SU-DHL-6 (cell line): ENCODE measurements around the gene ITGA11.

Experiments
- H2AFZ ChIP-seq: fragments of 200-600 bp; sonication (generic); 2 replicates; pipeline ENCODE4 v1.6.1; 2014; ENCODE audit warnings: low read depth, mild to moderate bottlenecking, moderate library complexity, mixed read lengths, antibody characterized with exemption, low read length; ENCODE audit not compliant: severe bottlenecking
- H3F3A ChIP-seq: fragments of 200-600 bp; shearing (Covaris generic); 2 replicates; pipeline ENCODE4 v1.6.0; 2016; ENCODE audit warnings: antibody characterized with exemption, mild to moderate bottlenecking; ENCODE audit not compliant: insufficient read depth
- H3K27ac ChIP-seq: fragments of 200-600 bp; sonication (generic); 2 replicates; pipeline ENCODE4 v1.5.1; 2016; ENCODE audit warnings: low read depth, mild to moderate bottlenecking, low read length, moderate library complexity, mixed read lengths
- H3K27me3 ChIP-seq: fragments of 200-600 bp; sonication (generic), shearing (Covaris generic); 2 replicates; pipeline ENCODE4 v1.6.0; 2014; ENCODE audit warnings: mild to moderate bottlenecking, low read length
- H3K36me3 ChIP-seq: fragments of 200-600 bp; sonication (generic); 2 replicates; pipeline ENCODE4 v1.6.1; 2014; ENCODE audit warnings: mild to moderate bottlenecking, low read length, mixed read lengths
- H3K4me2 ChIP-seq: fragments of 300-600, 200-600 bp; shearing (Covaris generic), sonication (generic); 2 replicates; pipeline ENCODE4 v1.6.0; 2014; ENCODE audit warnings: low read length, low read depth, mild to moderate bottlenecking; ENCODE audit not compliant: poor library complexity, severe bottlenecking
- H3K4me3 ChIP-seq: fragments of 200-600 bp; sonication (generic); 2 replicates; pipeline ENCODE4 v1.5.1; 2014; ENCODE audit warnings: antibody characterized with exemption, low read length, mild to moderate bottlenecking, mixed read lengths; ENCODE audit not compliant: insufficient read depth, poor library complexity, severe bottlenecking
- H3K79me2 ChIP-seq: fragments of 200-600 bp; sonication (generic); 2 replicates; pipeline ENCODE4 v1.6.1; 2014; ENCODE audit warnings: mild to moderate bottlenecking, low read length, moderate library complexity; ENCODE audit not compliant: insufficient read depth
- H3K9ac ChIP-seq: fragments of 200-600 bp; sonication (generic); 2 replicates; pipeline ENCODE4 v1.7.0; 2014; ENCODE audit warnings: mild to moderate bottlenecking, low read length
- H3K9me2 ChIP-seq: fragments of 200-600 bp; sonication (generic); replicated peaks from 2 replicates; pipeline ENCODE4 v1.6.1; 2014; ENCODE audit warnings: low read length; ENCODE audit not compliant: insufficient read depth
- H3K9me3 ChIP-seq: fragments of 200-600 bp; sonication (generic); 2 replicates; pipeline ENCODE4 v1.6.1; 2014; ENCODE audit warnings: low read length, mixed read lengths; ENCODE audit not compliant: insufficient read depth
- H4K20me1 ChIP-seq: fragments of 200-600 bp; sonication (generic); 2 replicates; pipeline ENCODE4 v1.6.1; 2014; ENCODE audit warnings: low read depth, mild to moderate bottlenecking, antibody characterized with exemption, low read length, moderate library complexity, mixed read lengths
- EZH2phosphoT487 ChIP-seq: fragments of 200-600 bp; sonication (generic), shearing (Covaris generic); conservative IDR thresholded peaks from 2 replicates; pipeline ENCODE4 v1.6.1; 2018; ENCODE audit warnings: mild to moderate bottlenecking, antibody characterized with exemption, low read length, moderate library complexity, mixed read lengths
- TF ChIP-seq, protein P1 (sequence below): fragments of 200-600 bp; sonication (generic); IDR thresholded peaks from one replicate; pipeline ENCODE4 v1.5.1; 2017; ENCODE audit warnings: antibody characterized with exemption, mild to moderate bottlenecking, low read length, moderate library complexity; ENCODE audit not compliant: insufficient read depth, poor library complexity, severe bottlenecking

Gene ITGA11

DNA sequence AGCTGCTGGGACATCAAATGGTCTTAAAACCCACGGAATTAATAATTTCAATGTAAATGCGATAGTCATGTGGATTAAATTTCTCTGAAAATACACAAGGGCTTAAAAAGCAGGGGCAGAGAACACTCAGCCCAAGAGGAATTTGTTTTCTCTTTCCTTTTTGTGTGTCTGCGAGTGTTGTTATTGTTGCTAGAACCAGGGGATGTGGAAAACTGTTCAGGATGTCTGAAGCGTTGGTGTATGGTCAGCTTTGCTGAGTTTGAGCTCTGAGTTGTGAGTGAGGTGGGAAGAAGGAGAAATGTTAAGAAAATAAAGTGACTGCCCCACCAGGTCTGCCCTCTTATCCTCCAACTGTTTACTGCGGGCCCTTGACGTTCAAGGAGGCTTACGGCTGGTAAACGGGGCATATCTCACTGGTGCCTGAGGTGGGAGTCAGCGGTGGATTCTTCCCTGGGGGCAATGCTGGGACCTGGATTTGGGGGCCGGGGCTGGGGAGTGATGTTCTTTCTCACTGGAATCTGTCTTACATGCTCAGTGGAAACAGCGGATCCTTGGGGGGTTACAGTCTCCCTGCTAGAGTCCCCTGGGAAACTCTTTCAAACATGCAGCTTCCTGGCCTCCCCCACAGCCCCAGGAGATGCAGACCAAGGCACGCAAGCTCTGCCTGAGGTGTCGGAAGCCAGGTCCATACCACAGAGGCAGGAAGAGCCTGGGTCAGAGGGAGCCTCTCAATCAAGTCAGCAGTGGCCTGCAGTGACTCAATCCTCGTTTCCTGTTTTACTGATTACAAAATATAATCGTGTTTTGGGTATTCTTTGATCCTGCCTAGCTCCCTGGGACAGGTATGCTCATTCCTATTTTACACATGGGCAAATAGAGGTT is 41.8 kb downstream of the ITGA11 start:
- TF ChIP-seq, protein P1, sequence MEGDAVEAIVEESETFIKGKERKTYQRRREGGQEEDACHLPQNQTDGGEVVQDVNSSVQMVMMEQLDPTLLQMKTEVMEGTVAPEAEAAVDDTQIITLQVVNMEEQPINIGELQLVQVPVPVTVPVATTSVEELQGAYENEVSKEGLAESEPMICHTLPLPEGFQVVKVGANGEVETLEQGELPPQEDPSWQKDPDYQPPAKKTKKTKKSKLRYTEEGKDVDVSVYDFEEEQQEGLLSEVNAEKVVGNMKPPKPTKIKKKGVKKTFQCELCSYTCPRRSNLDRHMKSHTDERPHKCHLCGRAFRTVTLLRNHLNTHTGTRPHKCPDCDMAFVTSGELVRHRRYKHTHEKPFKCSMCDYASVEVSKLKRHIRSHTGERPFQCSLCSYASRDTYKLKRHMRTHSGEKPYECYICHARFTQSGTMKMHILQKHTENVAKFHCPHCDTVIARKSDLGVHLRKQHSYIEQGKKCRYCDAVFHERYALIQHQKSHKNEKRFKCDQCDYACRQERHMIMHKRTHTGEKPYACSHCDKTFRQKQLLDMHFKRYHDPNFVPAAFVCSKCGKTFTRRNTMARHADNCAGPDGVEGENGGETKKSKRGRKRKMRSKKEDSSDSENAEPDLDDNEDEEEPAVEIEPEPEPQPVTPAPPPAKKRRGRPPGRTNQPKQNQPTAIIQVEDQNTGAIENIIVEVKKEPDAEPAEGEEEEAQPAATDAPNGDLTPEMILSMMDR: no peak
- no peak for TF ChIP-seq EZH2phosphoT487
- H4K20me1 ChIP-seq: no peaks in the 10 kb centered on the region
- no peaks in the 10 kb centered on the region for H3K9me2 ChIP-seq
- no peak overlapping the region for H3K4me3 ChIP-seq
- no peaks in the 10 kb centered on the region for H3K36me3 ChIP-seq
- no peak overlapping the region for H3K4me2 ChIP-seq
- no peak overlapping the region for H3K27ac ChIP-seq
- no peaks in the 10 kb centered on the region for H3K27me3 ChIP-seq
- H3K79me2 ChIP-seq: no peaks in the 10 kb centered on the region
- H3F3A ChIP-seq: no peaks in the 10 kb centered on the region
- H2AFZ ChIP-seq: no peak overlapping the region
- H3K9me3 ChIP-seq: no peaks in the 10 kb centered on the region
- no peak overlapping the region for H3K9ac ChIP-seq

- Histone ChIP-seq H3K9me2 (no peaks in the 10 kb centered on the region), H4K20me1 (no peaks in the 10 kb centered on the region), H3K27me3 (no peaks in the 10 kb centered on the region), H3K9ac (no peak overlapping the region), H3K27ac (no peak overlapping the region), H2AFZ (no peak overlapping the region), H3K4me3 (no peak overlapping the region), H3K79me2 (no peaks in the 10 kb centered on the region), H3F3A (no peaks in the 10 kb centered on the region), H3K9me3 (no peaks in the 10 kb centered on the region), H3K4me2 (no peak overlapping the region), H3K36me3 (no peaks in the 10 kb centered on the region)
- TF ChIP-seq, protein P1: no peak
- no peak for TF ChIP-seq EZH2phosphoT487
Observed at GRCh38 chr15:68389041-68389930, 42.7 kb downstream of the ITGA11 start.

GRCh38 chr15:68387381-68388143 is 44.4 kb downstream of the ITGA11 start:
- no peaks in the 10 kb centered on the region for H3K9me2 ChIP-seq
- no peaks in the 10 kb centered on the region for H3K27me3 ChIP-seq
- no peaks in the 10 kb centered on the region for H3F3A ChIP-seq
- H2AFZ ChIP-seq: no peak overlapping the region
- no peak overlapping the region for H3K27ac ChIP-seq
- no peak overlapping the region for H3K4me2 ChIP-seq
- no peaks in the 10 kb centered on the region for H3K9me3 ChIP-seq
- no peak for TF ChIP-seq EZH2phosphoT487
- TF ChIP-seq, protein P1: no peak
- H3K9ac ChIP-seq: no peak overlapping the region
- H3K36me3 ChIP-seq: no peaks in the 10 kb centered on the region
- no peaks in the 10 kb centered on the region for H3K79me2 ChIP-seq
- H3K4me3 ChIP-seq: no peak overlapping the region
- H4K20me1 ChIP-seq: no peaks in the 10 kb centered on the region
